ENCODE measurements around the gene ERO1B.
"Not testable (repeated sequence)": the region's sequence is repeated elsewhere in the genome, so short reads cannot be mapped to it uniquely, and the experiment has no call there.

Gene ERO1B, protein sequence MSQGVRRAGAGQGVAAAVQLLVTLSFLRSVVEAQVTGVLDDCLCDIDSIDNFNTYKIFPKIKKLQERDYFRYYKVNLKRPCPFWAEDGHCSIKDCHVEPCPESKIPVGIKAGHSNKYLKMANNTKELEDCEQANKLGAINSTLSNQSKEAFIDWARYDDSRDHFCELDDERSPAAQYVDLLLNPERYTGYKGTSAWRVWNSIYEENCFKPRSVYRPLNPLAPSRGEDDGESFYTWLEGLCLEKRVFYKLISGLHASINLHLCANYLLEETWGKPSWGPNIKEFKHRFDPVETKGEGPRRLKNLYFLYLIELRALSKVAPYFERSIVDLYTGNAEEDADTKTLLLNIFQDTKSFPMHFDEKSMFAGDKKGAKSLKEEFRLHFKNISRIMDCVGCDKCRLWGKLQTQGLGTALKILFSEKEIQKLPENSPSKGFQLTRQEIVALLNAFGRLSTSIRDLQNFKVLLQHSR

DNA sequence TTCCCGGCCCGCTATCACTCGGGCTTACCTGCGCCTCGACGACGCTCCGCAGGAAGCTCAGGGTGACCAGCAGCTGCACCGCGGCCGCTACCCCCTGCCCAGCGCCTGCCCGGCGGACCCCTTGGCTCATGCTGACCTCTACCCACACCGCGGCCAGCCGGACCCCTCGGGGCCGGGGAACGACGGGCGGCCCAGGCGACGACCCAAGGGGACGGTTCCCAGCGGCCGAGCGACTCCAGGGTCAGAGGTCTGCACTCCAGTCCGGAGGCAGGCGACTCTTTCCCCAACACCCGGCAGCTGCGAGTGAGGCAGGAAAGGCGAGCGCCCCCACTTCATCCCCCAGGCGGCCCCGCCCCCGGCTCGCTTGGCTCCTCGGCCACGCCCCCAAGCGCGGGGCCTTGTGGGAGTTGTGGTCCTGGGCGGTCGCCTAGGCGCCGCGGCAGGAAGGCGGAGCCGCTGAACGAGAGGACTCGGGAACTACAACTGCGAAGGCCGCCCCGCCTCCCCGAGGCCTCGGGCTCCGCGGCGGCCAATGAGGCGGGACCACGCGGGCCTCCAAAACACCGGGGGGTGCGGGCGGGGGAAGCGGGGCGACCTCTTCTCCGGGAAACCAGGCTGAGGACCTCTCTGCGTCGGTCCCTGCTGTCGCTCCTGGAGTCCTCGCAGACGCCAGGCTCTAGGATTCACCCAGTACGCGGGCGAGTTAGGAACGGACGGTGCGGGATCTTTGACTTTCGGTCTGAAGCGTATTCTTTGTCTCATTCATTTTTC lies at the start of gene ERO1B:
ERO1B (minus strand) TSS at position 305 of the 771 bp plus-strand sequence; CDS start at position 130, 175 bp downstream.
- DNase-seq, result peak; percentile 87

DNA sequence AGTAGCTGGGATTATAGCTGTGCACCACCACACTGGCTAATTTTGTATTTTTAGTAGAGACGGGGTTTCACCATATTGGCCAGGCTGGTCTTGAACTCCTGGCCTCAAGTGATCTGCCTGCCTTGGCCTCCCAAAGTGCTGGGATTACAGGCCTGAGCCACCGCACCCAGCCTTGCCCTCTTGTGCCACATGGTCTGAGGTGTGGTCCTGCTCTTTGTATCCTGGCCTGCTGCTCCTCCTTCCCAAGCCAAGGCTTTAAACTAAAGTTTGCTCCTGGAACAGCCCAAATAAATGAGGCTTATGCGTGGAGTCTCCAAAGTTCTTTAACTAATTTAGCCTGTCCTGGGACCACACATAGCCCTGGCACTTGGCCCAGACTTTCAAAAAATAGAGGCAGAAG lies 49.7 kb upstream of the ERO1B start:
- not testable (repeated sequence) for DNase-seq

DNA sequence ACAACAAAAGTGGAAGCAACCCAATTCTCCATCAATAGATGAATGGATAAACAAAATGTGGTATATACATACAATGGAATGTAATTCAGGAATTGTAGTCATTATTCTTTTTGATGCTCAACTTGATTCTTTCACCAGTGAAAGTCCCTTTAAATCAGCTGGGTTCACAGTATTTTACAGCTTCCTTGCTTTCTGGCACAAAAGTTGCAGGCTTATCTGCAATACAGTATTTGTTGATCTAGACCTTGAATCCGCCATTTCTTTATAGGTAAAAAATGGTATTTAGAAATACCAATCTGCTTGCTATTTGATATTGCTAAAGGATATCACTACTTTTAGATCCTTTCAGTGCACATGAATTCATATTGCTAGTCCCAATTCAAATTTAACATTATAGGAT lies 44.7 kb upstream of the ERO1B start:
- DNase-seq, result no peak

DNA sequence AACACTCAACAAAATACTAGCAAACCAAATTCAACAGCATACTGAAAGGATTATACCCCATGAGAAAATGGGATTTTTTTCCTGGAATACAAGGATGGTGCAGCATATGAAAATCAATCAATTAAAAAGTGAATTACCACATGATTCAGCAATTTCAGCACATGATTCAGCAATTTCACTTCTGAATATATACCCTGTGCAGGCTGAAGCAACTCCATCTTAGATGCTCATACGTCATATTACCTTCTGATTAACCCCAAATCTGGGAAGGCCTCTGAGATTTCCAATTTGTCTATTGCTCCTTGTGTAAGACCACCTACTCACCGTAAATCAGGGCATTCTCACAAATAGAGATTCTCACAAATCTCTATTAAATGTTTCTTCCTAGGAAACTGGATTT lies 43.8 kb upstream of the ERO1B start:
- no peak for DNase-seq

DNA sequence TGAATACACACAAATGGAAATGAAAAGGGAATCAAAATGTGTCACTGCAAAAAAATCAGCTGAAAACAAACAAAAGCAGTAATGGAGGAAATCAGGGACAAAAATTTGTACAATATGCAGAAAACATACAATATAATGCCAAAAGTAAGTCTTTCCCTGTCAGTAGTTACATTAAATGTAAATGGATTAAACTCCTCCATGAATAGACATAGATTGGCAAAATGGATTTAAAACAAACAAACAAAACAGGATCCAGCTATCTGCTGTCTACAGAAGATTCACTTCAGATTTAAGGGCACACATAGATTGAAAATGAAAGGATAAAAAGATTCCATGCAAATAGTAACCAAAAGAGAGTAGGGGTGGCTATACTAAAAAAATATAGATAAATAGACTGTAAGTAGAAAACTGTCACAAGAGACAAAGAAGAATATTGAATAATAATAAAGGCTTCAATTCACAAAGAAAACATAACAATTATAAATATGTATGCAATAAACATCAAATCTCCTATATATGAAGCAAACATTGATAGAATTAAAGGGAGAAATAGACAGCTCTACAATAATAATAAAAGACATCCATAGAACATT lies 42.2 kb upstream of the ERO1B start:
- no peak for DNase-seq

DNA sequence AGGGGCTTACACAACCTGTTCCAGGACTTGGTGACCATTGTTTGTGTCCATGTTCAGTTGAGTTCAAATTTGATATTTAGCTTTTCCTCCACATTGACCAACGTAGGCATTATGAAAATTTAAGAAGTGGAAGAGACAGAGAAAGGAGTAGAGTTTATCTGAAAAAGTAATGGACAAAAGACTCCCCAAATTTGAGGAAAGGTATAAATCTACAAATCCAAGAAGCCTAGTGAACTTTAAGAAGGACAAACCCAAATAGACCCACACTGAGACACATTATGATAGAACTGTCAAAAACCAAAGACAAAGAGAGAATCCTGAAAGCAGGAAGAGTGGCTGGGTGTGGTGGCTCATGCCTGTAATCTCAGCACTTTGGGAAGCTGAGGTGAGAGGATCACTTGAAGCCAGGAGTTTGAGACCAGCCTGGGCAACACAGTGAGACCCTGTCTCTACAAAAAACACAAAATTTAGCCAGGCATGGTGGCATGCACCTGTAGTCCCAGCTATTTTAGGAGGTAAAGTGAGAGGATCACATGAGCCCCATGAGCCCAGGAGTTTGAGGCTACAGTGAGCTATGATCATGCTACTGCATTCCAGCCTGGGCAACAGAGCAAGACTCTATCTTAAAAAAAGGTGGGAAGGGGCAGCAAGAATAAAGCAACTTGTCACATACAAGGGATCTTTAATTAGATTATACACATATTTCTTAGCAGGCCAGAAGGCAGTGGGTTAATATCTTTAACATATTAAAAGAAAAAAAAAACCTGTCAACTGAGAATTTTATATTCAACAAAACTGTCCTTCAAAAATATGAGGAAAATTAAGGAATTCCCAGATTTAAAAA lies 41.0 kb upstream of the ERO1B start:
- DNase-seq, result no peak

DNA sequence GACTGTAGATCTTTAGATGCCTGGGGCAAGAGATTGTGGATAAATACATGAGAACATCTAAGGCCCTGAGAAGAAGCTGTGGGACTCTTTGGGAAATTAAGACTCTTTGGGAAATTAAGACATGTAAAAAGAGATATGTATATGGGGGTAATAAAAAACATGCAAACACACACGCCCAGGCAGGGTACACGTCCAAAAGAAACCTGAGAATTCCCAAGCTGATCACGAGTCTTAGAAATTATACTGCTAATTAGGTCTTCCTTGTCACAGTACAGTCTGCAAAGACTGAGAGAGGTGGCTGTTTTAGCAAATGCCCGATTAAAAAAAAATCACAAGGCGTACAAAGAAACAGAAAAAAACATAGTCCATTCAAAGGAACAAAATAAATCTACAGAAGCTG lies 39.3 kb upstream of the ERO1B start:
- DNase-seq, result no peak

DNA sequence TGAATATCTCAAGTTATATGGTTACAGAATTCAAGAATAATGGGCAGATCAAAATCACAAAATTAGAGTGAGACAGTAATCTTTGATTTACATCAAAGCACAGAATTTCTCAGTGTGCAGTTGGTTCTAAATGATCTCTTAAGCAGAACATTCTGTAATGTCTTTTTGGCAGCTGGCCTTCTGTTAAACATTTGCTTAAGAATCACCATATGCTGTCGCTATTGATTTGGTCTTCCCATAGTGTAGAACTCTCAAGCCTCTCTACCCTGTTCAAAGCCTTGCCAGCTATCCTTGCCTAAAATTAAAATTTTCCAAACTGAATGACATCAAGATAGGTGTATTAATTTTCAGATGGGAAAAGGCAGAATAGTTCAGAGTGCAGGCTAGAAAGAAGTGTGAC lies 38.9 kb upstream of the ERO1B start:
- no peak for DNase-seq

DNA sequence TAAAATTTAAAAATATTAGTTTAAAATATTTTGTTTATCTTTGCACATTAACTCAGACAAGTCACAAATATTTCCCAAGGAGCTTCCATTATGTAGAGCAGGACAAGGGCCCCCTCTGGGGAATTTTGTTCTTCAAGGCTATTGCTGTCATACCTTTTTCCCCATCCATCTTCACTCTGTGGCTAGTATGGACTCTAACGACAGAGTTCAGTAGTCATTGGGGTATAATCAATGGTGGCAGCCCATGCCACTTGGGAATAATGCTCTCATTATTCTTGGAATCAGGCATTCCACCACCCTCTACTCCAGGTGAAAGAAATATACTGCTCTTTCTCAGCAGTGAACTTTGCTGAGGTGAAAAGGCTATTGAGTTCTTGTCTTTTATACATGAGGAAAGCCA lies 38.5 kb upstream of the ERO1B start:
- no peak for DNase-seq

DNA sequence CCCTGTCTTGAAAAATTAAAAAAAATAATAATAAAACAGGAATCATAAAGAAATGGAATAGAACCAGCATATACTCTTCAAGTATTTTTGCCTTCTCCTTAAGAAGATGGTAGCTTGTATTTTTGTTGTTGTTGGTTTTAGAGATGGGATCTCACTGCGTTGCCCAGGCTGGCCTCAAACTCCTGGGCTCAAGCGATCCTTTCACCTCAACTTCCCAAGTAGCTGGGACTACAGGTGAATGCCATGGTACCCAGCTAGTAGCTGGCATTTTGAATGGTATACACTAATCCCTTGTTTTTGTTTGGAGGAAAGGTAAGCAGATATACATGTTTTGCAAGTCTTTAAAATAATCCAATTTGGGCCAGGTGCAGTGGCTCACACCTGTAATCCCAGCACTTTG lies 34.7 kb upstream of the ERO1B start:
- DNase-seq, result no peak

DNA sequence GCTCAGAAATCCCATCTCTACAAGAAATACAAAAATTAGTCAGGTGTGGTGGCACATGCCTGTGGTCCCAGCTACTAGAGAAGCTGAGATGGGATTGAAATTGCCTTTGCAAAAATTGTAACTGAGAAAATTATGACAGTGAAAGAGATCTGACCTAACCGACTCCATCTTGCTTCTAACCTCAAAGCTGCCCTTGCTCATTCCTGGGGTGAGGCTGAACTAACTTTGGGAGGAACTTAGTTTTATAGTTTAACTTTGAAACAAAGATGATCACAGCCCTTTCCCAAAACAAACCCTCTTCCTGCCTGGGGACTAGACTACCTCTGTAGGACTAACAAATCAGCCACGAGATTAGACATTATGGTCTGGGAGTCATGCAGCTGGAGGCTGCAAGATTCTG lies 33.8 kb upstream of the ERO1B start:
- DNase-seq, result no peak

DNA sequence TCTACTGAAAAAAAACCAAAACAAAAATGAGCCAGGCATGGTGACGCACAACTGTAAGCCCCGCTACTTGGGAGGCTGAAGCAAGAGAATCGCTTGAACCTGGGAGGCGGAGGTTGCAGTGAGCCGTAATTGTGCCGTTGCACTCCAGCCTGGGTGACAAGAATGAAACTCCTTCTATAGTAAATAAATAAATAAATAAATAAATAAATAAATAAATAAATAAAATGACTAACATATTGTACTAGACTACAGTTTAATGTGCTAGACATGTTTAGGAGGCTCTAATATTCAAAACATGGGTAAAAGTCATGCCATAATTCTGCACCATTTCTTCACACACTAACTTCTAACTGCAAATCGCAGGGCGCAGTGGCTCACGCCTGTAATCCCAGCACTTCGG lies 33.3 kb upstream of the ERO1B start:
- no peak for DNase-seq

DNA sequence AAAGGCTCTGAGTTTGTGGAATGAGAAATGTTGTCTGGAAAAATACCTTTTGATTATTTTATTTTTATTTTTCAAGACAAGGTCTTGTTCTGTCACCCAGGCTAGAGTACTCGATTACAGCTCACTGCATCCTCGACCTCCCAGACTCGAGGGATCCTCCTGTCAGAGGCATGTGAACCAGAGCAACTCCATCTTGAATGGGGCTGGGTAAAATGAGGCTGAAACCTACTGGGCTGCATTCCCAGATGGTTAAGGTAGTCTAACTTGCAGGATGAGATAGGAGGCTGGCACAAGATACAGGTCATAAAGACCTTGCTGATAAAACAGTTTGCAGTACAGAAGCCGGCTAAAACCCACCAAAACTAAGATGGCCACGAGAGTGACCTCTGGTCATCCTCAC lies 32.3 kb upstream of the ERO1B start:
- not testable (repeated sequence) for DNase-seq

DNA sequence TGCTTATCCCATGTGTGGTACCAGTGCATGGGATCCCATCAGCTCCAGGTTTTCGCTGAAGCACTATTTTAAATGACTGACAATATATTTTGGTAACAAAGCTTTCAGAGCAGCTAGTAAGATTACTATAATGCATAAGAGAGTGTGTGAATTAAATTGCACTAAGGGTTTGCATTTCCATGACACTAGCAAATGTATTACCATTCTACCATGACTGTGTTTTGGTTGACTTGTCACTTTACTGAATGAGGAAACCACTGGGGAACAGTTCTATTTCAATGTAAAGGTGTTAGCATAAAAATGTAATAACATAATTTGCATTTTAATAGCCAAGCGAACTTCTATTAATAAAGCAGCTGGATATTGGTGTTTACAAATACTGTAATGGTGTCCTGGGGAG lies 31.7 kb upstream of the ERO1B start:
- no peak for DNase-seq

DNA sequence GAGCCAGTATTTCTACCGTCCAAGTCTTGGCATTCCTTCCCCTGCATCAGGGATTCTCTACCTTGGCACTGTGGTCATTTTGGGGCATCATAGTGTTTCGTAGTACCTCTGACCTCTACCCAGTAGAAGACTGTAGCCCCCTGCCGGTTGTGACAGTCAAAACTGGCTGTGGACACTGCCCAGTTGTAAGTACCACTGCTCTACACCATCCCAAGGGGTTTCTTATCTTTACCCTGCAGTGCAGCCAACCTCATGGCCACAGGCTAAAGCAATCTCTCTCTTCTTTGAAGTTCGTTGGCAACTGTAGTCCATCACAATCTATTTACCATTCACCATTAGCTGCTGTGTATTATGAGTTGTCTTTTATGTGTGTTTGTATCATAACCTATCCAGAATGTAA lies 29.3 kb upstream of the ERO1B start:
- DNase-seq, result no peak

DNA sequence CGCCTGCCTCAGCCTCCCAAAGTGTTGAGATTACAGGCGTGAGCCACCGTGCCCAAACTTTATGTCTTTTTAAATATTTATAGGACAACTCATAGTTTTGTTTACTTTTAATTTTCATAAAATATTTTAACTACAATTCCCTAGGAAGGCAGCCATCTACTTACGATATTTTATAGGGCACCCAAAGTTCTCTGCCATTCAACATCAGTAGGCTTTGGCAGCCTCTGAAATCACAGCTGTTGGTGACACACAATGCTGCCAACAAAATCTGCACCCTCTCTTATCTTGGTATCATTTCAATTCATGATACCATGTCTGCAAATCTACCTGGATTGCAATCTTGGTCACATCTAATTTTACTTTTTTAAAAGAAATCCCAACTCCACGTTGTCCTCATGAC lies 27.1 kb upstream of the ERO1B start:
- no peak for DNase-seq

DNA sequence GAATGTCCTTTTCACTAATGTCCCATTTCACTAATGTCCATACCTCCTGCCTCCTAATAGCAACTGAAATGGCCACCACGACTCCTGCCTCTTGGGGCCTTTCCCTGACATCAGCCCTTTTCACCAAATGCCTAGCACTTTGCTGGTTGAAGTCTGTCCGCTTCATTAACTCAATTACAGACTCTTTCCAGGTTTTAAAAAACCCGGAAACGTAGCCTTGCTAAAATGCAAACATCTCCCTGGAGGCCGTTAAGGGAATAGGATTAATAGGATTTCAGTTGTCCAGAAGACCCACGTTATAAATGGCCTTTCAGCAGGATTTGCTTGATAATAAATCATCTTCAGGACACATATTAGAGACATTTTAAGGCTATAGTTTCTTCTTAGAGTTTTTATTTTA lies 25.7 kb upstream of the ERO1B start:
- no peak for DNase-seq

DNA sequence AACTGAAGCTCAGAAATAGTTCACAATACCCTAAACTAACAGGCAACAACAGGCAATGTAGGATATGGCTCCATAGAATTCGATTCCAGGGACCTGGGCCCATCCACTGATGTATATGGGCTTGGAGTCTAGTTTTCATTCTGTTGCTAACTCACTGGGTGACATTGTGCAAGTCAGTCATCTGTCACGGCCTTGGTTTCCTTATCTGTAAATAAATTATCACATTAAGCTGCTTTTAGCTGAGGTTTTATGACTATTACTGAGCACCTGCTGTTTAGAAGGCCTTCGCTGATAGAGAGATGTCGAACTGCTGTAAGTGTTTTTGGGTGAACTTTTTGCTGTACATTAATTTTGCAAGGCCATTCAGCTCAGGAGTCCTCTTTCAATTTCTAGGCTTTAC lies 22.9 kb upstream of the ERO1B start:
- no peak for DNase-seq

DNA sequence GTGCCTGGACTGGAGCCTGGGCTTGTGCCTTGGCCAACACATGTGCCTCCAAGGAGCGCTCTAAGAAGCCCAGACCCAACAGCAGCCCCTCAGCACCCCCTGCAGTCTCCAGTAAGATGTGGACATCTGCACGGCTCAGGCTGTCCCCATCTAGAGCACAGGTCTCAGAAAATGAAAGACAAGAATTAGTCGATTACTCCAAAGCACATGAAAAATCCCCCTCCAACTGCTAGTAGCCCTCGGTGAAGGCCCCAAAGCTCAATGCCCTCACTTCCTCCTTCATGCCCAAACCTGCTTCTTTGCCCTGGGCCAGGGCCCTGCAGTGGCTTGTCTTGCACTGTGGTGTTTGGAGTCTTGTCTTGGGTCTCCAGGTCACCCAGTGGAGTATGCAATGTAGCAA lies 21.9 kb upstream of the ERO1B start:
- no peak for DNase-seq

DNA sequence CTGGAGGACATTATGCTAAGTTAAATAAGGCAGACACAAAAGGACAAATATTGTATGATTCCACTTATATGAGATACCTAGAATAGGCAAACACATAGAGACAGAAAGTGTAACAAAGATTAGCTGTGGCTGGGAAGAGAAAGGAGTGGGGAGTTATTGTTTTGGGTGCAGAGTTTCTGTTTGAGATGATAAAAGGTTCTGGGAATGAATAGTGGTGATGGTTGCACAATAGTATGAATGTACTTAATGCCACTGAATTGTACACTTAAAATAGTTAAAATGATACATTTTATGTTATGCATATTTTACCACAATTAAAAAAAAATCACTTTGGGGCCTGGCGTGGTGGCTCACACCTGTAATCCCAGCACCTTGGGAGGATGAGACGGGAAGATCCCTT lies 21.2 kb upstream of the ERO1B start:
- no peak for DNase-seq

DNA sequence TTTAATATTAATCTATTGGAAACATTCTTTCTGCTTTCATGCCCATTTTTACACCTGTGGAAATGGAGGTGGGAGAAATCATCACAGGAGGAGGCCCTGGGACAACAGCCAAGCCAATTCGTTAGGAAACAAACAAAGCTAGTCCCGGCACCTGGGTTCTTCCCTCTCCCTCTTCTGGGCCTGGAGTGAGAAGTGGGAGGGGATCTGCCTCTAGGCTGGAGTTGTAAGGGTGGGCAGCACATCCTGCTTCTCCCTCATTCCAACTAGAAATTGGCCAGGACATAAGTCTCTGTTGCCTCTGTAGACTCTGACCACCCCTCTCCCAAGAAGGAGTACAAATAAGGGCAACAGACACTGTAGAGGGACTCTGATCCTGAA lies 20.2 kb upstream of the ERO1B start:
- peak; percentile 22 for DNase-seq

DNA sequence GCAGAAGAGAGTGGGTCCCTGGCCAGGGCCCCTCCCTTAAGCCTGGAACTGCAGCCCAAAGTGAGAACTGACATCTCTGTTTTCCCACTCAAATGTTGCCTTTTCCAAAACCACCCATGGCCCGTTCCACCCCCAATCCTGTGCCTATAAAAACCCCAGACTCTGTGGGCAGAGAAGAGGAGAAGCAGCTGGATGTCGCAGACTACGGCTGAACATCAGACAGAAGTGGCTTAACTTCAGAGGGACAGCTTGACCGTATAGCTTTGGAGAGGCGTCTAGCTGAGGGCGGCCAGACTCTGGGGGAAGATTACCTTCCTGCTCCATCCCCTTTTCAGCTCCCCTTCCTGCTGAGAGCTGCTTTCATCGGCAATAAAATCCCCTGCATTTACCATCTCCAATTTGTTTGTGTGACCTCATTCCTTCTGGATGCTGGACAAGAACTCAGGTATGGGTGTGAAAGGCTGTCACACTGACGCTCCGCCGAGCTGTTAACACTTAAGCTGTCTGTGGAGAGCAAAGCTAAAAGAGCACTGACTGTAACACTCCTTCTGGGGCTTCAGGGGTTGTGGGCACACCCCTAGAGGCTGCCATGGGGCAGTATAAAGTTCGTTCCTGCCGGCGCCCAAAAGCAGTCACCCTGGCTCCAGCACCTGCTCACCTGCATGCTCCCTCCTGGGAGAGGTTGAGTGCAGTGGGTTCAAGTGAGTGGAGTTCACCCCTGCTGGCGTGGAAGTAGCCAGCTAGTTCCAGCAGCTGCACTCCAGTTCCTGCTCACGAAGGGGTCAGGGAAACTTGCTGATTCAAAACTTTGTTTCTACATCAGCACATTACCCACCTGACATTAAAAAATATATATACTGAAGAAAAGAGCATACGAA lies 19.6 kb upstream of the ERO1B start:
- peak; percentile 44 for DNase-seq
